ENCODE data around the gene NBPF15. TPM values are rescaled to one million over a fixed set of nuclear protein-coding genes. Genes with fewer than 3 reads are reported as not detected.

NBPF15 gene
- total RNA-seq, 1 experiment from 2014 or later = 13.0 TPM

Other genes with a start within 250 kb of the NBPF15 start
- gene PPIAL4E, start 88.0 kb downstream of the NBPF15 start, total RNA-seq (2014; rRNA removed; shearing (Covaris generic)) = not detected in 2 replicates
- gene PPIAL4F, start 131.2 kb upstream of the NBPF15 start, total RNA-seq (2014; rRNA removed; shearing (Covaris generic)) = not detected in 2 replicates

Measured in RPMI7951 (cell line).